ENCODE measurements around the gene PEAK1. TPM values are rescaled to one million over a fixed set of nuclear protein-coding genes. Genes with fewer than 3 reads are reported as not detected.

Gene PEAK1
- total and polyA plus RNA-seq, 10 of the 15 experiments (the other 5 are each of a cell fraction or from before 2014, with no cell fraction given), result 0.62 to 24.2 (median 11.2) TPM

- ChIA-PET POLR2A (no interaction called here), SMC1A (ENCODE audit: uncharacterized antibody, unreplicated experiment) (no interaction called here)
- TF ChIP-seq CREB1 (IDR thresholded peaks at IDR 0.05; ENCODE audit: low read depth), result no peak
- no peak for TF ChIP-seq NFYA (IDR thresholded peaks at IDR 0.05; ENCODE audit: borderline replicate concordance, low read depth, low read length)
- no peak for TF ChIP-seq RB1 (IDR thresholded peaks at IDR 0.05; ENCODE audit: borderline replicate concordance)
- TF ChIP-seq RELA (IDR thresholded peaks at IDR 0.05; ENCODE audit: borderline replicate concordance, partially characterized antibody), result no peak
- TF ChIP-seq ZSCAN29 (IDR thresholded peaks at IDR 0.05), result no peak
- no peak for TF ChIP-seq SIN3A (IDR thresholded peaks at IDR 0.05; ENCODE audit: low read depth, low read length)
- TF ChIP-seq PBX3 (IDR thresholded peaks at IDR 0.05; ENCODE audit: insufficient replicate concordance, low read depth, low read length), result no peak
- no peak for TF ChIP-seq SKIL (IDR thresholded peaks at IDR 0.05; ENCODE audit: low read depth, poor library complexity, severe bottlenecking)
- TF ChIP-seq RAD21 (IDR thresholded peaks at IDR 0.05; ENCODE audit: insufficient read depth, low read depth, low read length), result no peak
- no peak for TF ChIP-seq BRCA1 (IDR thresholded peaks at IDR 0.05; ENCODE audit: low read depth, low read length)
- TF ChIP-seq PRDM15 (CRISPR knock-in tag; IDR thresholded peaks at IDR 0.05), result no peak
- no peak for TF ChIP-seq MEF2B (IDR thresholded peaks at IDR 0.05; ENCODE audit: partially characterized antibody, poor library complexity, severe bottlenecking)
- TF ChIP-seq LARP7 (IDR thresholded peaks at IDR 0.05), result no peak
- no peak for TF ChIP-seq MAX (IDR thresholded peaks at IDR 0.05; ENCODE audit: low read depth, low read length)
- no peak for TF ChIP-seq SREBF2 (IDR thresholded peaks at IDR 0.05; ENCODE audit: low read length)
- no peak for TF ChIP-seq KAT2A (conservative IDR thresholded peaks at IDR 0.05; ENCODE audit: control insufficient read depth, low read depth, low read length)
These were observed 90.7 kb downstream of the PEAK1 start for GRCh38 chr15:77329202-77329601.

More at GRCh38 chr15:77329202-77329601, 90.7 kb downstream of the PEAK1 start:
- Histone ChIP-seq H2AFZ (ENCODE audit: control insufficient read depth, low read depth, low read length) (no peak overlapping the region), H3K36me3 (ENCODE audit: control insufficient read depth in 2 of 2, insufficient read depth in 2 of 2, low read length in 1 of 2) (no peaks in the 10 kb centered on the region), H3K4me2 (ENCODE audit: control insufficient read depth, insufficient read depth) (no peak overlapping the region), H3K79me2 (ENCODE audit: control insufficient read depth, insufficient read depth, low read length) (no peaks in the 10 kb centered on the region), H3K27ac (ENCODE audit: control insufficient read depth, insufficient read depth) (no peak overlapping the region), H3K9me3 (replicated peaks; ENCODE audit: control insufficient read depth, insufficient read depth, low read length) (no peaks in the 10 kb centered on the region), H3K4me1 (ENCODE audit: control insufficient read depth, insufficient read depth, low read length) (no peaks in the 10 kb centered on the region), H3K27me3 (replicated peaks in 1 of 2; ENCODE audit: control insufficient read depth in 2 of 2, insufficient read depth in 2 of 2, low read length in 1 of 2) (no peaks in the 10 kb centered on the region), H4K20me1 (ENCODE audit: control insufficient read depth, insufficient read depth) (no peaks in the 10 kb centered on the region), H3K9ac (ENCODE audit: control insufficient read depth, insufficient read depth, low read length) (no peak overlapping the region), H3K4me3 (no peak overlapping the region)
- intact Hi-C loops (cut with micrococcal nuclease; ENCODE audit: unreplicated experiment) (no loop called here), in situ Hi-C loops (cut with MboI) (no loop called here)
- RAD21 ChIA-PET (ENCODE audit: unreplicated experiment), result no interaction called here
- FAIRE-seq (no peak), ATAC-seq (no peak), DNase-seq (ENCODE audit: low read depth, low spot score) (no peak)
- 100% methylated on average over 1 of the region's 1 CpG for WGBS (ENCODE audit: insufficient coverage, insufficient replicate concordance, low lambda C conversion rate, missing lambda C conversion rate)
- CTCF ChIA-PET, result interaction anchor here (1.3 kb wide), 1 partner anchor 13 kb away, joined by 4 read pairs; no protein-coding TSS in a partner anchor
- BruUV-seq (replicated peaks), result no TSS peak

All from GM12878 (cell line).